Epithelial cell of esophagus (primary cell): ENCODE data around the gene DPH1.

Experiments
- DNase-seq: peaks from one replicate; pipeline ENCODE4 v3.0.0; 2010; ENCODE audit warnings: low read depth
- H3K4me3 ChIP-seq: 2 replicates; pipeline ENCODE4 v1.5.1; 2011; ENCODE audit warnings: mild to moderate bottlenecking, low read length, control low read depth
- CTCF ChIP-seq: IDR thresholded peaks from 2 replicates; pipeline ENCODE4 v1.5.1; 2011; ENCODE audit warnings: low read depth, mild to moderate bottlenecking, low read length, control low read depth, inconsistent platforms; ENCODE audit not compliant: insufficient read depth; ENCODE audit errors: missing control alignments

DPH1 gene

GRCh38 chr17:2068031-2068518 lies 38.1 kb downstream of the DPH1 start:
- no peak for TF ChIP-seq CTCF
- no peak for DNase-seq
- H3K4me3 ChIP-seq = no peak overlapping the region

DNA sequence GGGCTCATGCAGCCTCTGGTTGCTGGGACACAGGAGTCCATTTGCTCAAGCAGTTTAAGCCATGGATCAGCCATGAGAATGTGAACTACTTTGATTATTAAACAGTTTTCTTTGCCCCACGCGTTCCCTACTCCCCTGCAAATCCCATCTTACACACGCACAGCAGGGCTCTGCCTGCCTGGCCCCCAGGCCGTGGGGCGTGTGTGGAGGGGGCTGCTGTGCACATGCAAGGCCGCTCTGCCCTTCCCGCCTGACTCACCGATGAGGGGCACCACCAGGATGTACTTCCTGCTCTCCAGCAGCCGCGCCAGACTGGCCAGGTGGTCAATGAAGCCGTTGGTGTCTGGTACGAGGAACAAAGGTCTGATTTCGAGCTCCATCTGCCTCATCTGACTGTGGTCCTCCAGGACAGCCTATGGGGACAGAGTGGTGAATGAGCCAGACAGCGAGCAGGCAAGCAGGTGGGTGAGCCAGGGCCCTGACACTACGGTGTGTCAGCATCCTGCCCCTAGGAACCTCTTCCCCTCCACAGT lies 38.6 kb downstream of the DPH1 start:
- H3K4me3 ChIP-seq = no peak overlapping the region
- peak; percentile 60 for DNase-seq
- TF ChIP-seq CTCF = no peak

GRCh38 chr17:2070241-2071023 lies 40.5 kb downstream of the DPH1 start:
- no peak overlapping the region for H3K4me3 ChIP-seq
- TF ChIP-seq CTCF = no peak
- DNase-seq = no peak

- no peak for TF ChIP-seq CTCF
- DNase-seq = no peak
- no peak overlapping the region for H3K4me3 ChIP-seq
Measured at GRCh38 chr17:2071024-2071385, 41.1 kb downstream of the DPH1 start.

GRCh38 chr17:2071455-2072281 lies 41.7 kb downstream of the DPH1 start:
- peak; percentile 37 for DNase-seq
- no peak for TF ChIP-seq CTCF
- H3K4me3 ChIP-seq = no peak overlapping the region

DNA sequence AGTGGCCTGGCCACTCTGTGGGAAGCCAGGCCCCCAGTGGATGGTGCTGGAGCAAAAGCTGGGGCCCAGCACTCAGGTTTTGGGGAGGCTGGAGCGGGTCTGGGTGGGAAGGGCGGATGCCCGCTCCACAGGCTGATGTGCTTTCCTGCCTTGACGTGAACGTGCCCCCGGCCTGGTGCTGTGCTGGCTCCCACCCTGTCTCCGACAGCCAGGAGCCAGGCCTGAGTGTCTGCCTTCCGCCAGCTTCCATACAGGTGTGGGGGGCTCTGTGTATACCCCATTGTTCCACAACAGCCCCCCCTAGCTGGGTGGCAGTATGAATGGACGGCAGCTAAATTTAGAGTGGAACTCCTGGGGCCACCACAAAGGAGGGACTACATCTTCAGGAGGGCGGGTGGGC lies 45.0 kb downstream of the DPH1 start:
- DNase-seq = no peak
- H3K4me3 ChIP-seq = no peak overlapping the region
- TF ChIP-seq CTCF = no peak
